ENCODE measurements around the gene LRRN3.

GRCh38 chr7:111075498-111075897, 15.4 kb upstream of the LRRN3 start:
- TF ChIP-seq, protein P1, sequence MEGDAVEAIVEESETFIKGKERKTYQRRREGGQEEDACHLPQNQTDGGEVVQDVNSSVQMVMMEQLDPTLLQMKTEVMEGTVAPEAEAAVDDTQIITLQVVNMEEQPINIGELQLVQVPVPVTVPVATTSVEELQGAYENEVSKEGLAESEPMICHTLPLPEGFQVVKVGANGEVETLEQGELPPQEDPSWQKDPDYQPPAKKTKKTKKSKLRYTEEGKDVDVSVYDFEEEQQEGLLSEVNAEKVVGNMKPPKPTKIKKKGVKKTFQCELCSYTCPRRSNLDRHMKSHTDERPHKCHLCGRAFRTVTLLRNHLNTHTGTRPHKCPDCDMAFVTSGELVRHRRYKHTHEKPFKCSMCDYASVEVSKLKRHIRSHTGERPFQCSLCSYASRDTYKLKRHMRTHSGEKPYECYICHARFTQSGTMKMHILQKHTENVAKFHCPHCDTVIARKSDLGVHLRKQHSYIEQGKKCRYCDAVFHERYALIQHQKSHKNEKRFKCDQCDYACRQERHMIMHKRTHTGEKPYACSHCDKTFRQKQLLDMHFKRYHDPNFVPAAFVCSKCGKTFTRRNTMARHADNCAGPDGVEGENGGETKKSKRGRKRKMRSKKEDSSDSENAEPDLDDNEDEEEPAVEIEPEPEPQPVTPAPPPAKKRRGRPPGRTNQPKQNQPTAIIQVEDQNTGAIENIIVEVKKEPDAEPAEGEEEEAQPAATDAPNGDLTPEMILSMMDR (IDR thresholded peaks at IDR 0.05; ENCODE audit: insufficient read depth, low read depth, low read length), result no peak
- TF ChIP-seq EZH2 (IDR thresholded peaks at IDR 0.05; ENCODE audit: insufficient read depth, low read length), result no peak
